ENCODE measurements around the gene IQCH.

The IQCH gene

GRCh38 chr15:67254238-67255175 lies at the start of gene IQCH, which contains the start of gene AAGAB:
IQCH (plus strand) TSS chr15:67254786; CDS start chr15:67254897, 111 bp downstream.
AAGAB (minus strand) TSS chr15:67254661; CDS start chr15:67254631, 30 bp downstream.
- no peak for TF ChIP-seq CTCF (IDR thresholded peaks at IDR 0.05; ENCODE audit: insufficient read depth, low read depth, low read length, missing control alignments)
- peak; percentile 99 for DNase-seq (ENCODE audit: low read depth)
- peak within 1 kb of the TSS; percentile 91 for H3K4me3 ChIP-seq (ENCODE audit: low read length)

GRCh38 chr15:67207555-67208207 lies 46.9 kb upstream of the IQCH start:
- no peak for TF ChIP-seq CTCF (IDR thresholded peaks at IDR 0.05; ENCODE audit: insufficient read depth, low read depth, low read length, missing control alignments)
- no peak overlapping the region for H3K4me3 ChIP-seq (ENCODE audit: low read length)

GRCh38 chr15:67208396-67208795 lies 46.2 kb upstream of the IQCH start:
- no peak overlapping the region for H3K4me3 ChIP-seq (ENCODE audit: low read length)
- DNase-seq (ENCODE audit: low read depth), result no peak
- TF ChIP-seq CTCF (IDR thresholded peaks at IDR 0.05; ENCODE audit: insufficient read depth, low read depth, low read length, missing control alignments), result no peak

More at GRCh38 chr15:67207555-67208207, 46.9 kb upstream of the IQCH start:
- DNase-seq (ENCODE audit: low read depth), result no peak

GRCh38 chr15:67210555-67211168 lies 43.9 kb upstream of the IQCH start:
- DNase-seq (ENCODE audit: low read depth), result no peak
- no peak for TF ChIP-seq CTCF (IDR thresholded peaks at IDR 0.05; ENCODE audit: insufficient read depth, low read depth, low read length, missing control alignments)
- H3K4me3 ChIP-seq (ENCODE audit: low read length), result no peak overlapping the region

GRCh38 chr15:67212684-67213367 lies 41.8 kb upstream of the IQCH start:
- no peak for TF ChIP-seq CTCF (IDR thresholded peaks at IDR 0.05; ENCODE audit: insufficient read depth, low read depth, low read length, missing control alignments)
- DNase-seq (ENCODE audit: low read depth), result no peak
- H3K4me3 ChIP-seq (ENCODE audit: low read length), result no peak overlapping the region

GRCh38 chr15:67215102-67215501 lies 39.5 kb upstream of the IQCH start:
- no peak for TF ChIP-seq CTCF (IDR thresholded peaks at IDR 0.05; ENCODE audit: insufficient read depth, low read depth, low read length, missing control alignments)
- no peak for DNase-seq (ENCODE audit: low read depth)
- no peak overlapping the region for H3K4me3 ChIP-seq (ENCODE audit: low read length)
